Neural cell (in vitro differentiated cells): Measurements from ENCODE around the gene C1GALT1. TPM values are rescaled to one million over a fixed set of nuclear protein-coding genes. Genes with fewer than 3 reads are reported as not detected.
"Not testable (repeated sequence)": the region's sequence is repeated elsewhere in the genome, so short reads cannot be mapped to it uniquely, and the experiment has no call there.

Experiments used
- H2AFZ ChIP-seq: fragments of 200-600, 300-800 bp; sonication (generic), shearing (Covaris generic); 2 replicates; pipeline ENCODE4 v1.6.0; 2014; ENCODE audit warnings: low read depth, mild to moderate bottlenecking, antibody characterized with exemption, low read length, moderate library complexity
- H3F3A ChIP-seq: fragments of 200-600 bp; shearing (Covaris generic); 2 replicates; pipeline ENCODE4 v1.6.1; 2016; ENCODE audit warnings: mild to moderate bottlenecking, moderate library complexity, mixed read lengths, antibody characterized with exemption, low read length; ENCODE audit not compliant: insufficient read depth, poor library complexity, severe bottlenecking
- H3K27ac ChIP-seq: fragments of 200-600, 300-800 bp; sonication (generic), shearing (Covaris generic); 2 replicates; pipeline ENCODE4 v1.5.1; 2014; ENCODE audit warnings: mild to moderate bottlenecking, low read length, moderate library complexity
- H3K27me3 ChIP-seq: fragments of 300-800, 200-600 bp; sonication (generic), shearing (Covaris generic); 2 replicates; pipeline ENCODE4 v1.6.0; 2014; ENCODE audit warnings: mild to moderate bottlenecking, low read depth, low read length, moderate library complexity; ENCODE audit not compliant: insufficient read depth
- H3K36me3 ChIP-seq: fragments of 300-800, 200-600 bp; sonication (generic), shearing (Covaris generic); 2 replicates; pipeline ENCODE4 v1.5.1; 2014; ENCODE audit warnings: mild to moderate bottlenecking, antibody characterized with exemption, low read length, moderate library complexity; ENCODE audit not compliant: insufficient read depth
- H3K4me2 ChIP-seq: fragments of 300-800, 200-600 bp; sonication (generic), shearing (Covaris generic); 2 replicates; pipeline ENCODE4 v1.6.0; 2014; ENCODE audit warnings: mild to moderate bottlenecking, low read length
- H3K4me3 ChIP-seq: fragments of 300-800, 200-600 bp; sonication (generic), shearing (Covaris generic); 2 replicates; pipeline ENCODE4 v1.5.1; 2014; ENCODE audit warnings: mild to moderate bottlenecking, low read length, moderate library complexity
- H3K79me2 ChIP-seq: fragments of 200-600 bp; shearing (Covaris generic); replicated peaks from 2 replicates; pipeline ENCODE4 v1.6.0; 2014; ENCODE audit warnings: mild to moderate bottlenecking, low read length, moderate library complexity; ENCODE audit not compliant: insufficient read depth
- H3K9ac ChIP-seq: fragments of 300-800, 200-600 bp; sonication (generic), shearing (Covaris generic); 2 replicates; pipeline ENCODE4 v1.6.1; 2016; ENCODE audit warnings: mild to moderate bottlenecking, low read length, mixed read lengths
- H3K9me2 ChIP-seq: fragments of 200-600 bp; shearing (Covaris generic); 2 replicates; pipeline ENCODE4 v1.6.1; 2016; ENCODE audit warnings: mild to moderate bottlenecking, low read length, mixed read lengths; ENCODE audit not compliant: insufficient read depth
- H3K9me3 ChIP-seq: fragments of 200-600, 300-800 bp; sonication (generic), shearing (Covaris generic); 2 replicates; pipeline ENCODE4 v1.6.1; 2016; ENCODE audit warnings: mild to moderate bottlenecking, mixed run types, low read length, moderate library complexity, mixed read lengths
- H4K20me1 ChIP-seq: fragments of 200-600 bp; shearing (Covaris generic); 2 replicates; pipeline ENCODE4 v1.6.1; 2016; ENCODE audit warnings: mild to moderate bottlenecking, mixed run types; ENCODE audit not compliant: insufficient read depth
- CTCF ChIP-seq: fragments of 450-650 bp; IDR thresholded peaks from 2 replicates; pipeline ENCODE4 v1.5.1; 2014; ENCODE audit warnings: antibody characterized with exemption, mild to moderate bottlenecking, moderate library complexity; ENCODE audit not compliant: poor library complexity, severe bottlenecking
- EP300 ChIP-seq: fragments of 450-650 bp; conservative IDR thresholded peaks from 2 replicates; pipeline ENCODE4 v1.6.1; 2014; ENCODE audit warnings: antibody characterized with exemption, mild to moderate bottlenecking, moderate library complexity; ENCODE audit not compliant: poor library complexity, severe bottlenecking
- EZH2 ChIP-seq: fragments of 200-600, 300-800 bp; shearing (Covaris generic), sonication (generic); IDR thresholded peaks from 2 replicates; pipeline ENCODE4 v1.6.1; 2014; ENCODE audit warnings: antibody characterized with exemption, low read length, borderline replicate concordance, mild to moderate bottlenecking; ENCODE audit not compliant: insufficient read depth, poor library complexity, severe bottlenecking
- MXI1 ChIP-seq: fragments of 450-650 bp; conservative IDR thresholded peaks from 2 replicates; pipeline ENCODE4 v1.6.1; 2014; ENCODE audit warnings: antibody characterized with exemption, mild to moderate bottlenecking; ENCODE audit not compliant: poor library complexity, severe bottlenecking
- POLR2AphosphoS5 ChIP-seq: IDR thresholded peaks from 2 replicates; pipeline ENCODE4 v1.6.1; 2012
- RAD21 ChIP-seq: fragments of 450-650 bp; conservative IDR thresholded peaks from 2 replicates; pipeline ENCODE4 v1.6.1; 2014; ENCODE audit warnings: antibody characterized with exemption, mild to moderate bottlenecking, moderate library complexity
- SMC3 ChIP-seq: fragments of 450-650 bp; conservative IDR thresholded peaks from 2 replicates; pipeline ENCODE4 v1.6.1; 2014; ENCODE audit warnings: antibody characterized with exemption, mild to moderate bottlenecking, moderate library complexity; ENCODE audit not compliant: poor library complexity
- TAF1 ChIP-seq: IDR thresholded peaks from 2 replicates; pipeline ENCODE4 v1.6.1; 2012; ENCODE audit warnings: low read depth
- polyA plus RNA-seq: library from polyadenylated mRNA; depleted of rRNA; stranded (reverse); fragments of >200 nt; gene quantifications from 2 replicates; pipeline ENCODE4 v1.2.3, GENCODE V29; 2014
- TF ChIP-seq, protein P1 (sequence below): IDR thresholded peaks from 2 replicates; pipeline ENCODE4 v1.6.1; 2012; ENCODE audit warnings: borderline replicate concordance

The C1GALT1 gene
- polyA plus RNA-seq, 1 donor from 2014 or later: 25.0 TPM

DNA sequence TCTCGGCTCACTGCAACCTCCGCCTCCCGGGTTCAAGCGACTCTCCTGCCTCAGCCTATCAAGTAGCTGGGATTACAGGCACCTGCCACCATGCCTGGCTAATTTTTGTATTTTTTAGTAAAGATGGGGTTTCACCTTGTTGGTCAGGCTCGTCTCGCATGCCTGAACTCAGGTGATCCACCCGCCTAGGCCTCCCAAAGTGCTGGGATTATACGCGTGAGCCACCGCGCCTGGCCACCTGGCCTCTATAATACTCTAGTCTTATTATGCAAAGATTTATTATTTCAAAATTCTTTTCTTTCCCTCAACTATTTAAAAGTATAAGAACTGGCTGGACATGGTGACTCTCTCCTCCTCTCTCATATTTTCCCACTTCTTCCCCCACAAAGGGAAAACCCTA is 30.0 kb upstream of the C1GALT1 start:
- Histone ChIP-seq H3K4me3 (no peak overlapping the region), H2AFZ (no peak overlapping the region), H3F3A (no peaks in the 10 kb centered on the region), H3K27me3 (no peaks in the 10 kb centered on the region), H4K20me1 (no peaks in the 10 kb centered on the region), H3K9ac (no peak overlapping the region), H3K4me2 (no peak overlapping the region), H3K79me2 (no peaks in the 10 kb centered on the region), H3K9me3 (no peaks in the 10 kb centered on the region), H3K27ac (no peak overlapping the region), H3K36me3 (no peaks in the 10 kb centered on the region), H3K9me2 (no peaks in the 10 kb centered on the region)
- TF ChIP-seq CTCF (no peak), EZH2 (no peak), POLR2AphosphoS5 (no peak), RAD21 (no peak), TAF1 (no peak), SMC3 (no peak), EP300 (no peak), MXI1 (no peak)
- TF ChIP-seq, protein P1, sequence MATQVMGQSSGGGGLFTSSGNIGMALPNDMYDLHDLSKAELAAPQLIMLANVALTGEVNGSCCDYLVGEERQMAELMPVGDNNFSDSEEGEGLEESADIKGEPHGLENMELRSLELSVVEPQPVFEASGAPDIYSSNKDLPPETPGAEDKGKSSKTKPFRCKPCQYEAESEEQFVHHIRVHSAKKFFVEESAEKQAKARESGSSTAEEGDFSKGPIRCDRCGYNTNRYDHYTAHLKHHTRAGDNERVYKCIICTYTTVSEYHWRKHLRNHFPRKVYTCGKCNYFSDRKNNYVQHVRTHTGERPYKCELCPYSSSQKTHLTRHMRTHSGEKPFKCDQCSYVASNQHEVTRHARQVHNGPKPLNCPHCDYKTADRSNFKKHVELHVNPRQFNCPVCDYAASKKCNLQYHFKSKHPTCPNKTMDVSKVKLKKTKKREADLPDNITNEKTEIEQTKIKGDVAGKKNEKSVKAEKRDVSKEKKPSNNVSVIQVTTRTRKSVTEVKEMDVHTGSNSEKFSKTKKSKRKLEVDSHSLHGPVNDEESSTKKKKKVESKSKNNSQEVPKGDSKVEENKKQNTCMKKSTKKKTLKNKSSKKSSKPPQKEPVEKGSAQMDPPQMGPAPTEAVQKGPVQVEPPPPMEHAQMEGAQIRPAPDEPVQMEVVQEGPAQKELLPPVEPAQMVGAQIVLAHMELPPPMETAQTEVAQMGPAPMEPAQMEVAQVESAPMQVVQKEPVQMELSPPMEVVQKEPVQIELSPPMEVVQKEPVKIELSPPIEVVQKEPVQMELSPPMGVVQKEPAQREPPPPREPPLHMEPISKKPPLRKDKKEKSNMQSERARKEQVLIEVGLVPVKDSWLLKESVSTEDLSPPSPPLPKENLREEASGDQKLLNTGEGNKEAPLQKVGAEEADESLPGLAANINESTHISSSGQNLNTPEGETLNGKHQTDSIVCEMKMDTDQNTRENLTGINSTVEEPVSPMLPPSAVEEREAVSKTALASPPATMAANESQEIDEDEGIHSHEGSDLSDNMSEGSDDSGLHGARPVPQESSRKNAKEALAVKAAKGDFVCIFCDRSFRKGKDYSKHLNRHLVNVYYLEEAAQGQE: no peak

DNA sequence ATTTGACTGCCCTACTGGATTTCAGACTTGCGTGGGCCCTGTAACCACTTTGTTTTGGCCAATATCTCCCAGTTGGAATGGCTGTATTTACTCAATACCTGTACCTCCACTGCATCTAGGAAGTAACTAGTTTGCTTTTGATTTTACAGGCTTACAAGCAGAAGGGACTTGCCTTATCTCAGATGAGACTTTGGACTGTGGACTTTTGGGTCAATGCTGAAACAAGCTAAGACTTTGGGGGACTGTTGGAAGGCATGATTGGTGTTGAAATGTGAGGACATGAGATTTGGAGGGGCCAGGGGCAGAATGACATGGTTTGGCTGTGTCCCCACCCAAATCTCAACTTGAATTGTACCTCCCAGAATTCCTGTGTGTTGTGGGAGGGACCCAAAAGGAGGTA is 28.0 kb upstream of the C1GALT1 start:
- H3K79me2 ChIP-seq, H2AFZ ChIP-seq, H3K27ac ChIP-seq, H3F3A ChIP-seq, H3K27me3 ChIP-seq, H4K20me1 ChIP-seq, H3K9ac ChIP-seq, H3K4me2 ChIP-seq, H3K36me3 ChIP-seq, H3K9me3 ChIP-seq, H3K4me3 ChIP-seq, H3K9me2 ChIP-seq: not testable (repeated sequence)

DNA sequence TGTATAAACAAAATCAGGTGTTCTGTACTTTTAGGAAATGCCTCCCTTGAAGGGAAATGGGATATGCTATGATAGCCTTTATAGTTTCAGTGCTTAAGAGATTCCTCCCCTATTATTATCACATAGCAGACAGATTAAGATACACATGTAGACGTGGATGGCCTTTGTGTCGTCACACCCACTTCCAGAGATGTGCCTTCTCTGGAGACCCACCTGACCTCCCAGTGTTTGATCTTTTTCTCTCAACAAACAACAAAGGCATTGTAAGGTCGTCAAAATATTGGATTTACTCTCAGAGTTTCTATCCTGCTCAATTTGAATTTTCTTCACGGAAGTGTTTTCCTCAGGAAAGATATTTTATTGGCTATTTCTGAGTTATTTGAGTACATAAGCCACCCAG is 25.7 kb upstream of the C1GALT1 start:
- Histone ChIP-seq H3K9ac (no peak overlapping the region), H3K9me2 (no peaks in the 10 kb centered on the region), H3K4me3 (no peak overlapping the region), H3K27ac (no peak overlapping the region), H2AFZ (no peak overlapping the region), H3K27me3 (no peaks in the 10 kb centered on the region), H3K4me2 (no peak overlapping the region), H3F3A (no peaks in the 10 kb centered on the region), H3K9me3 (no peaks in the 10 kb centered on the region), H3K79me2 (no peaks in the 10 kb centered on the region), H3K36me3 (no peaks in the 10 kb centered on the region), H4K20me1 (no peaks in the 10 kb centered on the region)
- TF ChIP-seq EZH2: no peak
- no peak for TF ChIP-seq SMC3
- no peak for TF ChIP-seq TAF1
- no peak for TF ChIP-seq EP300
- TF ChIP-seq MXI1: no peak
- TF ChIP-seq, protein P1: no peak
- no peak for TF ChIP-seq RAD21
- TF ChIP-seq POLR2AphosphoS5: no peak
